IMR-90 (cell line): Measurements from ENCODE around the gene PSMB11. TPM values are rescaled to one million over a fixed set of nuclear protein-coding genes. Genes with fewer than 3 reads are reported as not detected.

Source experiments
- ATAC-seq: fragments of 200-7000 bp; cut with Tn5 transposase; 2 replicates; pipeline ENCODE4 v1.9.1; 2020; ENCODE audit warnings: low read depth, mild to moderate bottlenecking, moderate library complexity
- BruUV-seq: library from RNA; stranded (reverse); fragments of 400-500 nt; replicated peaks from 2 replicates; lab custom pipeline; 2021; lab: Mats Ljungman, UMichigan
- CTCF ChIA-PET: fragments of 300-600 bp; formaldehyde crosslinking; extraction: SDS; loops from one replicate; lab custom pipeline; 2021; ENCODE audit warnings: antibody characterized with exemption; lab: Yijun Ruan, JAX
- POLR2A ChIA-PET: fragments of 300-600 bp; sonication (Branson Sonifier 250); formaldehyde crosslinking; loops from one replicate; lab custom pipeline; 2022; ENCODE audit warnings: antibody characterized with exemption; ENCODE audit not compliant: unreplicated experiment; lab: Charles Lee
- DNase-seq: peaks from one replicate; pipeline ENCODE4 v3.0.0; 2013
- H2AFZ ChIP-seq: replicated peaks from 2 replicates; pipeline ENCODE3; 2013; ENCODE audit warnings: low read length, mild to moderate bottlenecking; ENCODE audit not compliant: poor library complexity
- H2AK5ac ChIP-seq: 2 replicates; pipeline ENCODE4 v1.6.1; 2013; ENCODE audit warnings: low read depth, low read length, inconsistent platforms
- H2AK9ac ChIP-seq: replicated peaks from 2 replicates; pipeline ENCODE3; 2013; ENCODE audit warnings: mild to moderate bottlenecking, low read depth, low read length, moderate library complexity; ENCODE audit not compliant: poor library complexity
- H2BK120ac ChIP-seq: 2 replicates; pipeline ENCODE4 v1.6.1; 2013; ENCODE audit warnings: low read depth, low read length, inconsistent platforms
- H2BK15ac ChIP-seq: 3 replicates; pipeline ENCODE4 v1.6.1; 2013; ENCODE audit warnings: low read depth, low read length, inconsistent platforms
- H2BK20ac ChIP-seq: 2 replicates; pipeline ENCODE4 v1.6.1; 2013; ENCODE audit warnings: low read depth, mild to moderate bottlenecking, inconsistent platforms, low read length, moderate library complexity
- H2BK5ac ChIP-seq: 2 replicates; pipeline ENCODE4 v1.6.1; 2013; ENCODE audit warnings: mild to moderate bottlenecking, low read depth, low read length, inconsistent platforms; ENCODE audit not compliant: poor library complexity, severe bottlenecking
- H3K14ac ChIP-seq: replicated peaks from 2 replicates; pipeline ENCODE4 v1.6.1; 2013; ENCODE audit warnings: low read depth, low read length, inconsistent platforms
- H3K18ac ChIP-seq: 2 replicates; pipeline ENCODE4 v1.6.1; 2013; ENCODE audit warnings: low read depth, low read length, control low read depth
- H3K23ac ChIP-seq: 2 replicates; pipeline ENCODE4 v1.6.1; 2013; ENCODE audit warnings: low read depth, low read length, inconsistent platforms
- H3K27ac ChIP-seq: 2 replicates; pipeline ENCODE4 v1.5.1; 2013; ENCODE audit warnings: mild to moderate bottlenecking, control low read depth, low read length; ENCODE audit not compliant: insufficient read depth
- H3K27me3 ChIP-seq: 2 replicates; pipeline ENCODE4 v1.6.1; 2013; ENCODE audit warnings: low read length; ENCODE audit not compliant: control insufficient read depth, insufficient read depth
- H3K36me3 ChIP-seq: 2 replicates; pipeline ENCODE4 v1.6.1; 2013; ENCODE audit warnings: low read length, mixed read lengths; ENCODE audit not compliant: control insufficient read depth, insufficient read depth
- H3K4ac ChIP-seq: 2 replicates; pipeline ENCODE4 v1.6.1; 2013; ENCODE audit warnings: low read depth, low read length, inconsistent platforms
- H3K4me1 ChIP-seq: 2 replicates; pipeline ENCODE4 v1.6.1; 2013; ENCODE audit warnings: low read length, mixed read lengths; ENCODE audit not compliant: control insufficient read depth, insufficient read depth
- H3K4me2 ChIP-seq: 2 replicates; pipeline ENCODE4 v1.6.1; 2013; ENCODE audit warnings: low read depth, mild to moderate bottlenecking, control low read depth, low read length, moderate library complexity
- H3K4me3 ChIP-seq: 2 replicates; pipeline ENCODE4 v1.5.1; 2013; ENCODE audit warnings: low read depth, mild to moderate bottlenecking, control low read depth, low read length, moderate library complexity; ENCODE audit not compliant: insufficient read depth
- H3K56ac ChIP-seq: 2 replicates; pipeline ENCODE4 v1.6.1; 2013; ENCODE audit warnings: low read length, inconsistent platforms; ENCODE audit not compliant: insufficient read depth; ENCODE audit errors: extremely low read depth
- H3K79me1 ChIP-seq, 2 experiments: 2 replicates each; pipeline ENCODE4 v1.6.1; 2013; ENCODE audit warnings: low read length in 2 of 2, inconsistent platforms in 1 of 2, low read depth in 1 of 2
- H3K9ac ChIP-seq: 2 replicates; pipeline ENCODE4 v1.6.1; 2013; ENCODE audit warnings: low read depth, low read length, control low read depth
- H3K9me1 ChIP-seq: 2 replicates; pipeline ENCODE4 v1.6.1; 2013; ENCODE audit warnings: low read length, inconsistent platforms; ENCODE audit not compliant: insufficient read depth
- H3K9me3 ChIP-seq: 2 replicates; pipeline ENCODE4 v1.6.1; 2013; ENCODE audit warnings: low read length; ENCODE audit not compliant: control insufficient read depth, insufficient read depth
- H4K20me1 ChIP-seq: 2 replicates; pipeline ENCODE4 v1.6.1; 2013; ENCODE audit warnings: low read length, inconsistent platforms; ENCODE audit not compliant: insufficient read depth
- H4K5ac ChIP-seq: 2 replicates; pipeline ENCODE4 v1.6.1; 2013; ENCODE audit warnings: mild to moderate bottlenecking, low read depth, low read length, control low read depth
- H4K8ac ChIP-seq, 2 experiments: 2 replicates each; pipeline ENCODE4 v1.6.1; 2013; ENCODE audit warnings: low read depth in 2 of 2, low read length in 2 of 2, control low read depth in 1 of 2, inconsistent platforms in 1 of 2
- H4K91ac ChIP-seq: 2 replicates; pipeline ENCODE4 v1.6.1; 2013; ENCODE audit warnings: low read depth, low read length, inconsistent platforms; ENCODE audit not compliant: insufficient read depth
- BHLHE40 ChIP-seq: fragments of 150-350 bp; IDR thresholded peaks from 2 replicates; pipeline ENCODE4 v1.6.1; 2016; ENCODE audit warnings: mild to moderate bottlenecking, low read depth, low read length
- CEBPB ChIP-seq: IDR thresholded peaks from 2 replicates; pipeline ENCODE4 v1.6.1; 2012; ENCODE audit warnings: low read depth, low read length, improper control_type of control experiment
- CHD1 ChIP-seq: IDR thresholded peaks from 2 replicates; pipeline ENCODE4 v1.6.1; 2012; ENCODE audit warnings: low read depth, low read length, improper control_type of control experiment
- ELK1 ChIP-seq: fragments of 150-350 bp; IDR thresholded peaks from 2 replicates; pipeline ENCODE4 v1.6.1; 2016; ENCODE audit warnings: low read depth, mild to moderate bottlenecking, low read length, moderate library complexity, borderline replicate concordance
- FOS ChIP-seq: fragments of 150-350 bp; IDR thresholded peaks from 2 replicates; pipeline ENCODE4 v1.6.1; 2016; ENCODE audit warnings: low read depth, low read length
- MAFK ChIP-seq: IDR thresholded peaks from 2 replicates; pipeline ENCODE4 v1.6.1; 2012; ENCODE audit warnings: low read depth, low read length, improper control_type of control experiment
- MAZ ChIP-seq: IDR thresholded peaks from 2 replicates; pipeline ENCODE4 v1.6.1; 2012; ENCODE audit warnings: low read depth, mild to moderate bottlenecking, low read length, improper control_type of control experiment, moderate library complexity, borderline replicate concordance
- MXI1 ChIP-seq: IDR thresholded peaks from 2 replicates; pipeline ENCODE4 v1.6.1; 2012; ENCODE audit warnings: low read depth, mild to moderate bottlenecking, low read length, moderate library complexity, borderline replicate concordance
- NFE2L2 ChIP-seq: fragments of 150-350 bp; IDR thresholded peaks from 2 replicates; pipeline ENCODE4 v1.6.1; 2016; ENCODE audit warnings: low read depth, mild to moderate bottlenecking, low read length
- POLR2A ChIP-seq: IDR thresholded peaks from 2 replicates; pipeline ENCODE4 v1.6.1; 2012; ENCODE audit warnings: mild to moderate bottlenecking, low read depth, low read length
- RAD21 ChIP-seq: IDR thresholded peaks from 2 replicates; pipeline ENCODE4 v1.6.1; 2012; ENCODE audit warnings: low read length, improper control_type of control experiment
- RCOR1 ChIP-seq: IDR thresholded peaks from 2 replicates; pipeline ENCODE4 v1.6.1; 2012; ENCODE audit warnings: mild to moderate bottlenecking, low read length, improper control_type of control experiment; ENCODE audit not compliant: insufficient replicate concordance
- RFX5 ChIP-seq: IDR thresholded peaks from 2 replicates; pipeline ENCODE4 v1.8.0; 2012; ENCODE audit warnings: low read depth, mild to moderate bottlenecking, low read length, moderate library complexity
- SMC3 ChIP-seq: fragments of 150-350 bp; IDR thresholded peaks from 2 replicates; pipeline ENCODE4 v1.6.1; 2016; ENCODE audit warnings: low read depth, mild to moderate bottlenecking, antibody characterized with exemption, low read length, moderate library complexity
- USF2 ChIP-seq: fragments of 150-350 bp; IDR thresholded peaks from 2 replicates; pipeline ENCODE4 v1.6.1; 2017; ENCODE audit warnings: mild to moderate bottlenecking, antibody characterized with exemption, low read length, low read depth
- WGBS, 2 experiments: methylation state at CpG; one replicate each; pipeline versions ENCODE4 v1.1.5 to v1.1.7; 2013; ENCODE audit warnings: missing lambda C conversion rate in 2 of 2; ENCODE audit not compliant: insufficient read length in 1 of 2; ENCODE audit errors: extremely low coverage in 2 of 2; 5-methylcytosine and 5-hydroxymethylcytosine counted together
- dilution Hi-C: fragments of 300-500 bp; cut with HindIII; formaldehyde crosslinking; loops from one replicate; pipeline ENCODE4 v1.14.3; 2018; ENCODE audit warnings: low sequenced_read_pairs; ENCODE audit not compliant: unreplicated experiment
- in situ Hi-C: fragments of 300-500 bp; cut with MboI; formaldehyde crosslinking; loops from 3 replicates; pipeline ENCODE4 v1.14.3; 2019; ENCODE audit warnings: low sequenced_read_pairs, inconsistent platforms, mixed read lengths
- intact Hi-C: fragments of 100-400 bp; cut with micrococcal nuclease; formaldehyde crosslinking; loops from 2 replicates; pipeline ENCODE4 v1.10.0; 2022
- polyA plus RNA-seq, 3 experiments: library from polyadenylated mRNA; depleted of rRNA; stranded (reverse); fragments of >200 nt; gene quantifications; 2 replicates each; pipeline ENCODE4 v1.2.3, GENCODE V29; 2012; ENCODE audit warnings: low replicate concordance in 1 of 3
- total RNA-seq: library from RNA; depleted of rRNA; stranded (reverse); fragments of >200 nt; gene quantifications from 2 replicates; pipeline ENCODE4 v1.2.3, GENCODE V29; 2012
- TF ChIP-seq, protein P1 (sequence below): conservative IDR thresholded peaks from 2 replicates; pipeline ENCODE4 v1.5.1; 2012; ENCODE audit warnings: mild to moderate bottlenecking, low read depth, low read length, improper control_type of control experiment

The PSMB11 gene
- total and polyA plus RNA-seq, 2 of the 4 experiments (the other 2 are of a cell fraction): not detected

DNA sequence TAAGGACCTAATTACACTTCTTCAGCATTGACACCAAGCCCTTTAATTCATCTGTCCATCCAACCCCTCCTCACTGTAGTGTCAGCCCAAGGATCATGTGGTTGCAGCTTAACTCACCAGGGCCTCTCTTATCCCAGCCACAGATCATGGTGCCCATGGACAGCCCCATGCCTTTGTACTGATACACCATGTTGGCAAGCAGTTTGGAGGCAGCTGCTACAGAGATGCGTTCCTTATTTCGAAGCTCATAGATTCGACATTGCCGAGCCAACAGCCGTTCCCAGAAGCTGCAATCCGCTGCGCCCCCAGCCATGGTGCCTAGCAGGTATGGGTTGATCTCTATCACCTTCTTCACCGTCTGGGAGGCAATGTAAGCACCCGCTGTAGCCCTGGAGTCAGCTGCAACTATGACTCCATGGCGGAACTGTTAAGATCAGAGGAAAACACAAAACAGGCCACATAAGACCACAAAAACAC, 8.7 kb upstream of the PSMB11 start:
- Histone ChIP-seq H3K4me1 (peaks cover 6% of the 10 kb centered on the region), H2AK5ac (no peak overlapping the region), H3K14ac (no peak overlapping the region), H3K56ac (no peak overlapping the region), H3K27me3 (no peaks in the 10 kb centered on the region), H3K4me2 (peak overlapping the region; percentile 10; the same call in 1 of the 2 replicates), H2BK5ac (no peak overlapping the region), H2BK15ac (no peak overlapping the region), H4K8ac (no peak overlapping the region), H3K9ac (no peak overlapping the region), H4K5ac (no peak overlapping the region), H3K18ac (no peak overlapping the region), H3K9me1 (peaks cover 5% of the 10 kb centered on the region; the same call in 1 of the 2 replicates), H3K79me1 (peaks cover 26 to 45% of the 10 kb centered on the region in 2 experiments), H4K91ac (no peak overlapping the region), H2AK9ac (no peak overlapping the region), H2BK20ac (no peak overlapping the region), H3K27ac (no peak overlapping the region), H3K4me3 (peak overlapping the region; percentile 70; the same call in 1 of the 2 replicates), H2BK120ac (no peak overlapping the region), H3K23ac (no peak overlapping the region), H3K4ac (no peak overlapping the region), H2AFZ (no peak overlapping the region), H4K20me1 (peaks cover 6% of the 10 kb centered on the region; the same call in 1 of the 2 replicates), H3K9me3 (no peaks in the 10 kb centered on the region), H3K36me3 (peaks cover 13% of the 10 kb centered on the region)
- WGBS, 2 experiments: 100% methylated on average over 4 of the region's 10 CpGs; no CpG with 5 or more reads in 1 of the 2 experiments
- ATAC-seq: no peak
- ChIA-PET CTCF (interaction anchor here (1.4 kb wide), 1 partner anchor 36 kb away, joined by 4 read pairs; no protein-coding TSS in a partner anchor), POLR2A (interaction anchor here (0.7 kb wide), 1 partner anchor 248 kb away, joined by 3 read pairs; no protein-coding TSS in a partner anchor)
- intact Hi-C loops: no loop called here
- TF ChIP-seq RCOR1: no peak
- TF ChIP-seq SMC3: no peak
- TF ChIP-seq ELK1: no peak
- TF ChIP-seq RAD21: no peak
- no peak for TF ChIP-seq POLR2A
- no peak for TF ChIP-seq FOS
- no peak for TF ChIP-seq USF2
- no peak for TF ChIP-seq CEBPB
- no peak for TF ChIP-seq MXI1
- TF ChIP-seq CHD1: no peak
- no peak for TF ChIP-seq NFE2L2
- no peak for TF ChIP-seq RFX5
- no peak for TF ChIP-seq MAZ
- TF ChIP-seq BHLHE40: no peak
- no peak for TF ChIP-seq MAFK
- TF ChIP-seq, protein P1, sequence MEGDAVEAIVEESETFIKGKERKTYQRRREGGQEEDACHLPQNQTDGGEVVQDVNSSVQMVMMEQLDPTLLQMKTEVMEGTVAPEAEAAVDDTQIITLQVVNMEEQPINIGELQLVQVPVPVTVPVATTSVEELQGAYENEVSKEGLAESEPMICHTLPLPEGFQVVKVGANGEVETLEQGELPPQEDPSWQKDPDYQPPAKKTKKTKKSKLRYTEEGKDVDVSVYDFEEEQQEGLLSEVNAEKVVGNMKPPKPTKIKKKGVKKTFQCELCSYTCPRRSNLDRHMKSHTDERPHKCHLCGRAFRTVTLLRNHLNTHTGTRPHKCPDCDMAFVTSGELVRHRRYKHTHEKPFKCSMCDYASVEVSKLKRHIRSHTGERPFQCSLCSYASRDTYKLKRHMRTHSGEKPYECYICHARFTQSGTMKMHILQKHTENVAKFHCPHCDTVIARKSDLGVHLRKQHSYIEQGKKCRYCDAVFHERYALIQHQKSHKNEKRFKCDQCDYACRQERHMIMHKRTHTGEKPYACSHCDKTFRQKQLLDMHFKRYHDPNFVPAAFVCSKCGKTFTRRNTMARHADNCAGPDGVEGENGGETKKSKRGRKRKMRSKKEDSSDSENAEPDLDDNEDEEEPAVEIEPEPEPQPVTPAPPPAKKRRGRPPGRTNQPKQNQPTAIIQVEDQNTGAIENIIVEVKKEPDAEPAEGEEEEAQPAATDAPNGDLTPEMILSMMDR: no peak
- no TSS peak for BruUV-seq
- dilution Hi-C loops: no loop called here
- DNase-seq: no peak
- in situ Hi-C loops: no loop called here
